ENCODE results near the gene ZNF234. TPM values are rescaled to one million over a fixed set of nuclear protein-coding genes. Genes with fewer than 3 reads are reported as not detected.

ZNF234 gene
- total and polyA plus RNA-seq, 4 donors: 1.1 to 5.2 (median 3.2) TPM

- peaks cover 22 to 90% (median 83%) of the 10 kb centered on the region in 4 donors for H3K36me3 ChIP-seq (ENCODE audit: control insufficient read depth in 4 of 4, insufficient read depth in 3 of 4, low read depth in 1 of 4, low read length in 3 of 4)
- H3K4me1 ChIP-seq (ENCODE audit: control insufficient read depth in 4 of 4, insufficient read depth in 4 of 4, low read length in 3 of 4): no peaks in the 10 kb centered on the region
- no peak overlapping the region for H3K27ac ChIP-seq (ENCODE audit: low read depth in 1 of 2, low read length in 2 of 2)
- DNase-seq (ENCODE audit: low spot score): no peak
- no peak overlapping the region for H3K9ac ChIP-seq (ENCODE audit: low read depth in 1 of 2, low read length in 2 of 2)
- no peak for TF ChIP-seq RAD21 (IDR thresholded peaks at IDR 0.05)
- no peak for TF ChIP-seq NR2F2 (IDR thresholded peaks at IDR 0.05)
- TF ChIP-seq SP1 (IDR thresholded peaks at IDR 0.05): no peak
- no peak for TF ChIP-seq YY1 (IDR thresholded peaks at IDR 0.05)
- TF ChIP-seq ATF3 (IDR thresholded peaks at IDR 0.05): no peak
- TF ChIP-seq GABPA (IDR thresholded peaks at IDR 0.05 in 1 of 2, conservative IDR thresholded peaks at IDR 0.05 in 1 of 2): no peak
- no peak for TF ChIP-seq FOXA1 (IDR thresholded peaks at IDR 0.05)
- no peak for TF ChIP-seq FOXA2 (IDR thresholded peaks at IDR 0.05)
- peak overlapping the region in 2 of 3 donors; percentile 35 to 53 for H3K4me3 ChIP-seq (ENCODE audit: low read depth in 1 of 3, low read length in 3 of 3)
- no peaks in the 10 kb centered on the region for H3K27me3 ChIP-seq (ENCODE audit: control insufficient read depth in 4 of 4, insufficient read depth in 4 of 4, low read length in 3 of 4)
- WGBS: 96% methylated on average over 4 of the region's 4 CpGs
- H3K9me3 ChIP-seq (ENCODE audit: control insufficient read depth in 4 of 4, low read length in 3 of 4): peaks cover 11 to 47% (median 40%) of the 10 kb centered on the region in 4 donors
These were observed 8.4 kb downstream of the ZNF234 start for GRCh38 chr19:44149776-44150175.

GRCh38 chr19:44151491-44151890 is 10.1 kb downstream of the ZNF234 start:
- peak overlapping the region in 2 of 3 donors; percentile 53 to 62 for H3K4me3 ChIP-seq (ENCODE audit: low read depth in 1 of 3, low read length in 3 of 3)
- peaks cover 21 to 57% (median 45%) of the 10 kb centered on the region in 4 donors for H3K9me3 ChIP-seq (ENCODE audit: control insufficient read depth in 4 of 4, low read length in 3 of 4)
- H3K27ac ChIP-seq (ENCODE audit: low read depth in 1 of 2, low read length in 2 of 2): no peak overlapping the region
- 97% methylated on average over 5 of the region's 5 CpGs for WGBS
- no peaks in the 10 kb centered on the region for H3K27me3 ChIP-seq (ENCODE audit: control insufficient read depth in 4 of 4, insufficient read depth in 4 of 4, low read length in 3 of 4)
- no peak for TF ChIP-seq FOXA1 (IDR thresholded peaks at IDR 0.05)
- no peak for TF ChIP-seq HNF4A (conservative IDR thresholded peaks at IDR 0.05)
- TF ChIP-seq NR2F2 (IDR thresholded peaks at IDR 0.05): no peak
- TF ChIP-seq TAF1 (conservative IDR thresholded peaks at IDR 0.05): no peak
- no peak for TF ChIP-seq MAX (IDR thresholded peaks at IDR 0.05)
- TF ChIP-seq RAD21 (IDR thresholded peaks at IDR 0.05): no peak
- no peak for TF ChIP-seq ATF3 (IDR thresholded peaks at IDR 0.05)
- no peak for TF ChIP-seq CTCF (IDR thresholded peaks at IDR 0.05; ENCODE audit: low read depth, low read length, missing input control)
- TF ChIP-seq ZBTB33 (IDR thresholded peaks at IDR 0.05): no peak
- no peak for TF ChIP-seq RXRA (IDR thresholded peaks at IDR 0.05)
- no peak for TF ChIP-seq YY1 (IDR thresholded peaks at IDR 0.05)
- no peak for TF ChIP-seq FOXA2 (IDR thresholded peaks at IDR 0.05)
- TF ChIP-seq SP1 (IDR thresholded peaks at IDR 0.05): no peak
- no peak for TF ChIP-seq EGR1 (IDR thresholded peaks at IDR 0.05; ENCODE audit: low read depth in 2 of 2)
- no peak for TF ChIP-seq HNF4G (IDR thresholded peaks at IDR 0.05)
- no peak for TF ChIP-seq JUND (IDR thresholded peaks at IDR 0.05)
- TF ChIP-seq REST (IDR thresholded peaks at IDR 0.05): no peak
- no peak for TF ChIP-seq GABPA (IDR thresholded peaks at IDR 0.05 in 1 of 2, conservative IDR thresholded peaks at IDR 0.05 in 1 of 2)
- H3K36me3 ChIP-seq (ENCODE audit: control insufficient read depth in 4 of 4, insufficient read depth in 3 of 4, low read depth in 1 of 4, low read length in 3 of 4): peaks cover 22 to 90% (median 79%) of the 10 kb centered on the region in 4 donors
- H3K9ac ChIP-seq (ENCODE audit: low read depth in 1 of 2, low read length in 2 of 2): no peak overlapping the region
- H3K4me1 ChIP-seq (ENCODE audit: control insufficient read depth in 4 of 4, insufficient read depth in 4 of 4, low read length in 3 of 4): no peaks in the 10 kb centered on the region
- DNase-seq (ENCODE audit: low spot score): no peak

Data from liver (tissue), 9 donors.